T-helper 1 cell treated with Interleukin-12 subunit alpha and Interleukin-12 subunit beta and Interleukin-4 antibody, amounts not matched to agents 30 ng/mL and 1 ng/mL, for 36 hours (primary cell): ENCODE measurements around the gene DIP2A. TPM values are rescaled to one million over a fixed set of nuclear protein-coding genes. Genes with fewer than 3 reads are reported as not detected.

ENCODE experiments used
- intact Hi-C: fragments of 100-400 bp; cut with micrococcal nuclease; formaldehyde crosslinking; loops from one replicate; pipeline ENCODE4 v1.15.1; 2024
- total RNA-seq: library from RNA; stranded (reverse); gene quantifications from 2 replicates; pipeline ENCODE4 v1.2.3, GENCODE V29; 2022

Gene DIP2A
- total RNA-seq, 1 donor from 2014 or later, result 56.7 TPM

DNA sequence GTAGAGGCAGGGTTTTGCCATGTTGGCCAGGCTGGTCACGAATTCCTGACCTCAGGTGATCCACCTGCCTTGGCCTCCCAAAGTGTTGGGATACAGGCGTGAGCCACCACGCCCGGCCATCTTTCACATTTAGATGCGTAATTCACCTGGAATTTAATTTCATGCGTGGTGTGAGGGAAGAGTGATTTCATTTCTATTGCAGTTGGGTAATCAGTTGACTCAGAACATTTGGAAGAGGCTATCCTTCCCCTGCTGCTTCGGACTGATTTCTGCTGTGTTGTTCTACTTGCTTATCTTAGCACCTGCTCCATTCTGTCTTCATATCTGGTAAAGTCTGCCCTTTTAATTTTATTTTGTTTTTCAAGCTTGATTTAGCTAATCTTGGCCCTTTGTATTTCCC is 19.1 kb downstream of the DIP2A start:
- intact Hi-C loops, result no loop called here

DNA sequence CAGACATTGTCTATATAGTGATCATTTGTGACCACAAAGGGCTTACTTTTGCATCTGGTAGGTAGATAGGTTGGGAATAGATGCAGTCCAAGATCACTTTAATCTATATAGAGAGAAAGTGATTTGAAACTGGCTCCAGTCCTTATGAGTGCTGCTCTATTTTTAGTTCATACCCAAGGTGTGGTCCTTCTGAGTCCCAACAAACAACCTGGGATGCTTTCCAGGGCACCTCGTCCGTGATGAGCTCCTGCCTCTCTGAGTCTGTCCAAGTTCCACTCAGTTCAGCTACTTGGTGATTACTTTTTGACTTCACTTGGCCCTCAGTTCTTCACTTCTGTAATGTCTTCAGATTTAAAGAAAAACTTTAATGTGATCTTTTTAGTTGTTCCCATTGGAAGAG is 20.2 kb downstream of the DIP2A start:
- intact Hi-C loops, result no loop called here

DNA sequence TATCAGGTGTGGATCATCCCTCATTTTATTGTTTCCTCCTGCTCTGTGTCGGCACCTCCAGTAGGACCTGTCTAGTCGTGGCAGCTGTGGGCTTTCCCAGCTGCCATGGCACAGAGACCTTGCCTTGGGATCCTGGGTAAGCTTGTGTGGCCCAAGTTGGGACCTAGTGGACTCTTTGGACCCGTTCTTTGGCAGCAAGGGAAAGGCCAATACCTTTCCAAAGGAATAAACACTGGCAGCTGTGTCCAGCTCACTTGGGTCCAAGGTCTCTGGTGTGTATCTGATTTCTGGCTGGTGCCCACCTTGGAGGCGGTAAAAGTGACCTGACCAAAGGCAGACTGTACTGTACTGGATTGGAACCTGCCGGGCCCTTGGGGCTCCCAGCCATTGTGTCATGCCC is 21.8 kb downstream of the DIP2A start:
- intact Hi-C loops, result no loop called here

DNA sequence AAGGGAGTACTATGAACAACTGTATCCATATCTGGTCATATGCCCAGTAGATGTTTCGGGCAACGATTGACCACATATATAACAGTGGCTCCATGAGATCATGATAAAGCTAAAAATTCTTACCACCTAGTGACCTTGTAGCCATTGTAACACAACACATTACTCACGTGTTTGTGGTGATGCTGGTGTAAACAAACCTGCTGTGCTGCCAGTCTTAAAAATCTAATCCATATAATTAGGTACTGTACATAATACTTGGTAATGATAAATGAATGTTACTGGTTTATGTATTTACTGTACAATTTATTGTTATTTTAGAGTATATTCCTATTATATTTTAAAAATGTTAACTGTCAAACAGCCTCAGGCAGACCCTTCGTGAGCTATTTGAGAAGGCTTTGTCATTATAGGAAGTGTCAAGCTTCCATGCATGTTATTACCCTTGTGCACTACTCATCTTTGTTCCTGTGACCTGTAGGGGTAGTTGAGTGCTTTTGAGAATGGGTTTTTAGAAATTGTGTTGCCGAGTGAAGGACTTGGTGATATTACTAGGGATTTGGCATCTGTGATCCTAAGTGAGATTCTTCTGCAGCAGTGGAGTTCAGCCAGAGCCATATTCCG is 23.6 kb downstream of the DIP2A start:
- intact Hi-C loops, result no loop called here

DNA sequence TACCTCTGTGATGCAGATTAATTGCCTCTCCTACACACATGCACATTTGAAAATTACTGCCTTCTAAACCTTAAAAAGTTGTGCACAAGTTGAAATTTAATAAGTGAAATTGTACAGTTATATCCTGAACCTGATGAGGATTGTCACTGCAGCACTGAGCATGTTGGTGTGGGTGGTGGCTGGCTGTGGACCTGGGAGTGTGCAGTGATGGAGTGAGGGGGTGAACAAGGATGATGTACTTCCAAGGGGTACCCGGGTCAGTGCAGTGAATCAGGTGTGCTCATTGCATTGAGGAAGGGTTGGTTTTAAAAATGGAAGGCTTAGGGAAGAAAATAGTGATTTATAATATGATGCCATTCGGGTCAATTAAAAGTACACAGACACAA is 24.1 kb downstream of the DIP2A start:
- intact Hi-C loops, result no loop called here

DNA sequence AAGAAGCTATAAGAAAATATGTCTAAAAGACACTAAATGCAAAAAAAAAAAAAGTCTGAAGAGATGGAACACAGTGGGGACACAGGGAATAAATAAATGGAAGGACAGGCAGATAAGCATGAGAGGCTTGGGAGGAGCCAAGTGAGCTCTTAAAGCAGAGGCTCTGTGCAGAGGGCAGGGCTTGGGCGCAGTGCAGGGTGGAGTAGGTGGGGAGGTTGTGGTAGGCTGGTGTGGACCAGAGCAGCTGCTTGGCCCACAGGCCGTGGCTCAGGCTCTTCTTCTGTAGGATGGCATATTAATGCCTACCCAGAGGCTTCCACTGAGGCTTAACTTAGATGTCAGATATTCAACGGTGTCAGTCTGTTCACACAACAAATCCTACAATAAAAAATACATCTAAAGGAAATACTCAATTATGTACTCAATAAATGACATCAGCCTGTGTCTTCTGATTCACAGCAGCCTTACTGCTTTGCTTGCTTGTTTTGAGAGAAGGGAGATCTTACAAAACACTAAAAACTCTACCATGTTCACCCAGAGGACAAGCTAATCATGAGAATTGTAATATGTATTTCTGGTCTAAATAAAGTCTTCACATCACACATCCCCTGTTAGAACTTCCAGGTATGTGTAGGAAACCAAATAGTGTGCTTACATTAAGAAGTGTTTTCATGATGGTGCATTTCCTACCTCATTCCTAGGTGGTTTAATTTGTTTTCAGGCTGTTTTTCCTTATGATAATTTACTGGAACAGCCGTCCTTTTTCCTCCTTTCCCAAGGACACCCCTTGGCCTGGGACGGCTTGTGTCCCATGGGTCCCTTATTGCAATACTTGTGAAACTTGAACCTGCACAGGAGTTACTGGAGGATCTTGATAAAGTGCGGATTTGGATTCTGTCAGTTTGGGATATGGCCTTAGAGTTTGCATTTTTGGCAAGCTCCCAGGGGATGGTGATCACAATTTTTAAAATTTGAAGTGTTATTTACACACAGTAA is 24.9 kb downstream of the DIP2A start:
- intact Hi-C loops, result no loop called here

DNA sequence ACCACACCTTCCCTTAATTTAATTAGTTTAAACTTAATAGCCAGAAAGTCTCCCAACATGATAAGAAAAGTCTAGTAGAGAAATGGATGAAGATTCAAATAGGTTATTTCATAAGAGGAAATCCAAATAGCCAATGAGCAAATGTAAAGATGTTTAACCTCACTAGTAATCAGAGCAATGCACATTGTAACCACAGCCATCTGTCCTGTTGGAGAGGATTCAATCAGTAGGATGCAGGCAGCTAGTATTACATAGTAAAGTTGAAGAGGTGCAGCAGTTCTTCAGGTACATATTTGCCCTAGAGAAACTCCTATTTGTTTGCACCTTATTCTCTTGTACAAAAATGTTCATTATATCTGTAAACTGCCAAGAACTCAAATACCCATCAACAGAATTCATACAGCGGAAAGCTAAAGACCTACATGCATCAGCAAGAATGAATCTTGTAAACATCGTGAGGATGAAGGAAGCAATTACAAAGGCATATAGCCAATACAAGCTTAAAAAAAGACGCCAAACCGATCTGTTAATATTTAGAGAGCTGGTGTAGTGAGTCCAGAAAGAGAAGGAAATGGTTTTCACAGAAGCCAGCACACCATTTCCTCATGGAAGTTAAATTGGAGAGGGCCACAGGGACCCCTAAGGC is 27.9 kb downstream of the DIP2A start:
- intact Hi-C loops, result no loop called here

DNA sequence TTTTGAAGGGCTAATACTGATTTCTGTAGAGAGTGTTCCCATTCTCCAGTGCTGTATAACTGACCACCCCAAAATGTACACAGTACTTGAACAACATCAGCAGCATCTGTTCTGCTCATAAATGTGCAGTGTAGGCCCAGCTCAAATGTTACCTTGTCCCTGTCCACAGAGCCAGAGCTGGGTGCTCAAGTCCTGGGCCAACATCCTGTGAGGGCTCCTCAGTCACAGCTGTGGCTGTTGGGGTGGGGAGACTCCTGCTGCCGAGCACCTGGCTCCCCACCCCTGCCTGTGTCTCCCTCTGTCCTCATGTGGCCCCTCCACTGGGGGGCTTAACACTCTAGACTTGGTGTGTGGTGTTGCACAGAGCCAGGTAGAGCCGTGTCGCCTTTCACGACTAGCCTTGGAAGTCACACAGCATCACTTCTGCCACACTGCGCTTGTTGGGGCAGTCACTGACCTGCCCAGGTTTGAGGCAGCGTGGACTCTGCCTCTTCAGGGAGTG is 30.5 kb downstream of the DIP2A start:
- intact Hi-C loops, result no loop called here

DNA sequence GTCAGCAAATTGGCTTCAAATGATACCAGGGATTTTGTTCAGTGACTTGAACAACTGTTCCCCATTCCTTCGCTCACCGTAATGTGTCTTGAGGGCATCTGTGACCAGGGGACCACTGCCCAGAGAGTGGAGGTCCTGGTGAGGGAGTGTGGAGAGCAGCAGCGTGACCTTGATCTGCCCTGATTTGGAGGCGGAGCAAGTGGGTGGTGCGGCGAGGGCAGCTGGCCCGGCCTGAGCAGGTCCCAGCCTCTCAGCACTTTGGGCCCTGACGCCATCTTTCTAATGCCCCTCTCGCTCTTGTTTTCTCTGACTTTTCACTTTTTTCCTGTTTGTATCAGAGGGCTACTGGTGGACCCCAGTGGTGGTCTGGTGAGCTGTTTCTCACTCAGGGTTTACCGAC is 31.1 kb downstream of the DIP2A start:
- intact Hi-C loops, result no loop called here

DNA sequence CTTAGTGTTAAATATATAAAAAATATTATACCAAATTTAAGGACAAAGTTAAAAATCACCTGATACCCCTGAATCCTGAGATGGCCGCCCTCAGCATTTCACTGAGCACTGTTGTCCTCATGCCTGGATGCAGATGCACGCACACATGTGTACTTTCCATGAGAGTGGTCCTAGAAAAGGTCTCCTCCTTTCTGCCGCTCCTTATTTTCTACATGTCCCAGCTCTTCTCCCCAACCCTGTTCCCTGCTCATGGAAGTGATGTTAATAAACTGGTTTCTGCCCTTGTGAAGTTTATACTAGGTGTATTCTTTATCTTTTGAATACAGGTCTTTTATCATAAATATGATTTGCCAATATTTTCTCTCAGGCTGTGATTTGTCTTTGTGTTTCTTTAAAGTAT is 32.9 kb downstream of the DIP2A start:
- intact Hi-C loops, result no loop called here

DNA sequence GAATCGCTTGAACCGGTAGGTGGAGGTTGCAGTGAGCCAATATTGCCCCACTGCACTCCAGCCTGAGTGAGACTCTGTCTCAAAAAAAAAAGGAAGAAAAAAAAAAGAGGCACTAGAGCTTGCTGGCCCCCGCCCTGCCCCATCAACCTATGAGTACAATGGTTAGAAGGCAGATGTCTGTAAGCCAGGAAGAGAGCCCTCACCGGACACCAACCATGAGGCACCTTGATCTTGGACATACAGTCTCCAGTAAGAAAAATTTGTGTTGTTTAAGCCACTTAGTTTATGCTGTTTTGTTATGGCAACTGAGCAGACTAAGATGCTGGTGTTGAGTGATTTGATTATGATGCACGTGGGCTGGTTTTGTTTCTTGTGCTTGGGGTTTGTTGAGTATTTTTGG is 34.2 kb downstream of the DIP2A start:
- intact Hi-C loops, result no loop called here

DNA sequence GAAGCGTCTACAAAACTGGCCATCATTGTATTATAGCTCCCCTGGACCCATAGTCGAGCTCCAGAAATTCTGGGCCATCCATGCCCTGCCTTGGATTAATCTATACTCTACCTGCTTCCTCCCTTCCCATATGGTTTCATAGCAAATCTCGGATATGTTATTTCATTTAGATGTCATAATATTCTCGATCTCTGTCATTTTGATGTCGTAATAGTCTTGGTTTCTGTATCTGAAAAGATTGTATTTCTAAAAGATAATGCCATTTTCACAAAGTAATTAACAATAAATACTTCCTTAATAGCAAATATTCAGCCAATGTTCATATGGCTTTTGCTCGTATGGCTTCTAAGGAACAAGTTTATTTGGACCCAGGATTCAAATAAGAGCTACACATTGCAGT is 35.1 kb downstream of the DIP2A start:
- intact Hi-C loops, result no loop called here

DNA sequence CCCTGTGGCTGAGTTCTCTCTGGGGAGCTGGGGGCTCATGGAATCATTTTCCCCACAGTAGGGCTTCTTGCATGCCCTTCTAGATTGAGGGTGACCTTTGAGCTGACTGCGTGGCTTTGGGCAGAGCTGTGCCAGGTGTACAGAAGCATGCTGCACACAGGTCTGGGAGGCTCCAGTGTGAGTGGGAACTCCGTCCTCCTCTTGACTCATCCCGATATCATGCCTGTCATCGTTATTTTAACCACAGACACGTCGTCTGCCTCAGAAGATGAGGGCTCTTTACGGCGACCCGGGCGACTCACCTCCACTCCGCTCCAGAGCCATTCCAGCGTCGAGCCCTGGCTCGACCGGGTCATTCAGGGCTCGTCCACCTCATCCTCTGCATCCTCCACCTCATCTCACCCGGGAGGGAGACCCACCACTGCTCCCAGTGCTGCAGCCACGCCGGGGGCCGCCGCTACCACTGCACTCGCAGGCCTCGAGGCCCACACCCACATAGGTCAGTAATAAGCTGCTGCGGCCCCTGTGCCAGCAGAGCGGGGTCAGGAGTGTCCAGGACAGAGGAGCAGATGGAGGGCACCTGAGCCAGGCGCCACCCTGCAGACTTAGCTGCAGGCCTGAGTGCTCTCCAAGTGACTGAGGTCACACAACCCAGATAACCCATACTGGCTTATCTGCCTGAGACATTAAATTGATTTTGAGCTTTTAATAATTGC is 39.8 kb downstream of the DIP2A start:
- intact Hi-C loops, result no loop called here

DNA sequence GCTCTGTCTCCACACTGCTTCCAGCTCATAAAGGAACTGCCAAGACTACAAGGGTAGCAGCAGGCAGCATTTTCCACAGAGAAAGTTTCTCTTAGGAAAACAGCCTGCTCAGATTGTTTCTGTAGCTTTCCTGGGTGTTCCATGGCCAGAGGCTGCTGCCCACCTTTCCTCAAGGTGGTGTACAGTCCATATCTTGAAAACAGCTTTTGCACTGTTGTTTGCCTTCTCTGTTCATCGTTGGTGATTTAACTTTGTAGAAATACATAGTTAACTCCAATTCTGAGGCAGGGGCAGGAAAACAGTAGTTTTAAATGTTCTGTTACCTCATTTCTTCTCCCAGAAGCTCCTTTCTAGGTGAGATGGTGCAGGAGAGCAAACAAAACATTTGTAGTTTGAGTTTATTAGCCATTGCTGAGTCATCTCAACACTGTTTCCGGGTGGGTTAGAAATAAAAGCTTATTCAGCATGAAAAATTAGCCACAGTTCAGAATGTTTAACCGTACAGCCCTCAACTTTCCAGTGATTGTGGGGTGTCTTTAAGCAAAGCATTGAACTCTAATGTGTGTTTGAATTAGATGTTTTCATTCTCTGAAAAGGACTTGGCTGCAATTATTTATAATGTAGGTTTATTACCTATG is 41.7 kb downstream of the DIP2A start:
- intact Hi-C loops, result no loop called here

DNA sequence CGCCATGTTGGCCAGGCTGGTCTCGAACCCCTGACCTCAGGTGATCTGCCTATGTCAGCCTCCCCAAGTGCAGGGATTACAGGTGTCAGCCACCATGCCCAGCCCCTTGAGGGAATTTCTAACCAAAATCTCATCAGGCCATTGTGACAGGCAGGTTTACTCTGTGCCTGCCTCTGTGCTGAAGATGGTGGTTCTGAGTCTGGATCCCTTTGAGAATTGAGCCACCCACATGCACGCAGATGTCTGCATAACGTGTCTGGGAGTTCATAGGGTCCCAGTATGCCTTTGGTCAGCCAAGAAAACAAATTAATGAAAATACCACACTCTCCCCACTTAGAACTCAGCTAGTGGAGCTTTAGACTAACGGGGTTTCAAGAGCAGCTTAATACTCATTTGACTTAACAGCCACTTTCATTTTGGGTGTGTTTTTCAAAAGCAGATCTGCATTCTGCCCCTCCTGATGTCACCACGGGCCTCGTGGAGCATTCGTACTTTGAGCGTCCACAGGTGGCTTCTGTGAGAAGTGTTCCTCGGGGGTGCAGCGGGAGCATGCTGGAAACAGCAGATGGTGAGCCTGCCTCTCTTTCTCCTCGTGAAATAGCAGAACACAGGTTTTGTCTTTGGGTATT is 45.3 kb downstream of the DIP2A start:
- intact Hi-C loops, result no loop called here

DNA sequence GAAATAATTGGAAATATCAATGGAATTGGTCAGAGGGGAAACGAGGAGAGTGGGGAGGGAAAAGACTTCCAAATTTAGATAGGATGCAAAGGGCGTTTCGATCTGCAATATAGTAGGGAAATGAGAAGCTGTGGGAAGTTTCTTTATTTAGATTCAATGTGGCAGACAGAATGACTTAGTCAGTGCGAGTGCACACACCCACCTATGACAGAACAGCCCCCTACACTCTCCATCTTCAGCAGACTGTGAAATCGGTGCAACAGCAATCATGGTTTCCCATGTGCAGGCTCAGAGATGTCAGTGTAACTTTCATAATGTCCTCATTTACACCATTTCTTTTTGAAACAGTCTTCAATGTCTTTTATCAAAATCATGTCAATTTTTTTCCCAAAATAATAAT is 46.0 kb downstream of the DIP2A start:
- intact Hi-C loops, result no loop called here

DNA sequence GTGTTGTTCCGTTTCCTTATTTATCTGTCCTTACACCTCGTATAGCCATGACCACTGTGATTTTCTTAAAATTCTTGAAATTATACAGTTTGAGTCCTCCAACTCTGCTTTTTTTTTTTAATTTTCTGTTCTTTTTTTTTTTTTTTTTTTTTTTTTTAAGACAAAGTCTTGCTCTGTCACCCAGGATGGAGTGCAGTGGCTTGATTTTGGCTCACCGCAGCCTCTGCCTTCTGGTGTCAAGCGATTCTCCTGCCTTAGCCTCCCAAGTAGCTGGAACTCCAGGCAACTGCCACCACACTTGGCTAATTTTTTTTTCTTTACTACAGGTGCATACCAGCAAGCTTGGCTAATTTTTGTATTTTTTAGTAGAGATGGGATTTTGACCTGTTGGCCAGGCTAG is 48.9 kb downstream of the DIP2A start:
- intact Hi-C loops, result no loop called here

DNA sequence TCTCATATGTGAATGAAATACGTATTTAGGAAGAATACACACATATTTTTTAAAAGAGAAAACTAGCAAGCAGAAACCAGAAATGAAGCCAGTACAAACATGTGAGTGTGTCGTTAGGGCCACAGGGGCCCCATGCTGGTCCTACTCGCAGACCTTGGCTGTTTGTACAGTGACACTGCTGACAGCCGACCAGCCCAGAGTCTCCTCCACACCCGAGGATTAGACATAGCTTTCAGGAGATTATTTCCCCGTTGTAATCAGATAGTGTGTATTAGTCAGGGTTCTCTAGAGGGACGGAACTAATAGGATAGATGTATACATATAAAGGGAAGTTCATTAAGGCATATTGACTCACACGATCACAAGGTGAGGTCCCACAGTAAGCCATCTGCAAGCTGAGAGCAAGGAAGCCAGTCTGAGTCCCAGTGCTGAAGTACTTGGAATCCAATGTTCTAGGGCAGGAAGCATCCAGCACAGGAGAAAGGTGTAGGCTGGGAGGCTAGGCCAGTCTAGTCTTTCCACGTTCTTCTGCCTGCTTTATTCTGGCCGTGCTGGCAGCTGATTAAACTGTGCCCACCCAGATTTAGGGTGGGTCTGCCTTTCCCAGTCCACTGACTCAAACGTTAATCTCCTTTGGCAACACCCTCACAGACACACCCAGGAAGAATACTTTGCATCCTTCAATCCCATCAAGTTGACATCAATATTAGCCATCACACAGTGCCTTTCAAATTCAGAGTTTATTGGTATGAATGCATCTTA is 51.2 kb downstream of the DIP2A start:
- intact Hi-C loops, result no loop called here

DNA sequence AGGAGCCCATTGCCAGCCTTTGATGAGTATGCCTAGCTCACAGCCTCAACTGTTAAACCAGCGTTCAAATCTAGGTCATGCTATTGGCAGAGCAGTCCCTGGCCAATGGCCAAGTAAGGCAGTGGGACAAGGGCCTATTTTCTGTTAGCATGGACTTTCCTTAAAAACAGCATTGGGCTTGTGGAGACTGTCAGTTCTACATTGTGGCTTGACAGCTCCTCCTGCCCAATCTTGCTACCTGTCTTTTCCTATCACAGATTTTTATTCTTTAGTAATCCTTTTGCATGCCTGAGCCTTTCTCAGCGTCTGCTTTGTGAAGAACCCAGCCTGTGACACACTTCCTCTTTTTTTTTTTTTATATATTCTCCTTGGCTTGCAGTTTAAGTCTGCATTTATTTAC is 56.4 kb downstream of the DIP2A start:
- intact Hi-C loops, result no loop called here

DNA sequence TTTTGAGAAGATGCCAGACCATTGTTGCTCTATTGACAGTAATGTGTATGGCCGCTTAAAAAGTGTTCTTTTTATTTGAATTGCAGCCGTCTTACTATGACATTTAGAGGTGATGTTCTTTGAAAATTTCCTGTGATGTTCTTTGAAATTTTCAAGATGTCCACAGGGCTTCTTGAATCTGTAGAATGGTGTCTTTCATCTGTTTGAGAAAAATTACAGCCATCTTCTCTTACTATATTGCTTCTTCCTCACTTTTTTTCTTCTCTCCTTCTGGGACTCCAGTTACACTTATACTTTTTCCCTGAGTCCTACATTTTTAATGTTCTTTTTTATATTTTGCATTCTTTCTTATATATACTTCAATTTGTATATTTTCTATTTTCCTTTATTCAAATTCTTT is 57.4 kb downstream of the DIP2A start:
- intact Hi-C loops, result no loop called here
